HG03064 (cell line): ENCODE measurements around the gene CDNF.
"Not testable (repeated sequence)": the region's sequence is repeated elsewhere in the genome, so short reads cannot be mapped to it uniquely, and the experiment has no call there.

Experiments used
- ATAC-seq: cut with Tn5 transposase; IDR thresholded peaks from one replicate; pipeline ENCODE4 v1.9.1; 2021; ENCODE audit warnings: low read depth; ENCODE audit not compliant: unreplicated experiment

Gene CDNF

DNA sequence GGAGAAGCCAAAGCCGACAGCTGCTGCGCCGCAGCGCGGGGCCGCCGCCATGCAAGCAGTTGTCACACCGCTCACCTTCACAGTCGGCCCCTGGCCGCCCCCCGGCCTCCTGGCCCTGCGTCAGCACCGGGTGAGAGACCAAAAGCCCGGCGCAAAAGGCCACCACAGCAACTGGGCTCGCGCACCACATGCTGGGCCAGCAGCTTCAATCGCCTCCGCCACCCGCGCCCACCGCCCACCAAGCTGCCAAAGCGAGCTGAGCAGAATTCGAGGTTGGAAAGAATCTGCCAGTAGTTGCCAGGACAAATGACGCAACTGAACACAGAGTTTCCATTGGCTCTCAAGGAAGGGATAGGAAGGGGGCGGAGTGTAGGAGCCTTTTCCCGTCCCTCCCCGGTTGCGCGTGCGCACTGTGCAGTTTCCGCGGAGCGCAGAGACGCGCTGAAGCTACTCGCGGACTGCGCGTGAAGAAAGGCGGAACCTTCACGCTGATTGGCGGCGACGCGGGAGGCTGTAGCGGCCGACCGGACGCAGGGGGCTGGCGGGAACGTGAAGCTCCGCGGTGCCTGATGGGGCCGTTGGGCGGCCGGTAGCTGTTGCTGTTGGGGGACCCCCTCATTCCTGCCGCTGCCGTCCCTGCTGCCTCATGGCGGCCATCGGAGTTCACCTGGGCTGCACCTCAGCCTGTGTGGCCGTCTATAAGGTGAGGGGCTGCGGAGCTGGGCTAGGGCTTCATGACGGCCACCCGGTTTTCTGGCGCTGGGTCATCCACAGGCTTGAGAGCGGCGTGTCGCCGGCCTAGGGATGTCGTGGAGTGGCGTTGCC lies at the start of gene CDNF, which contains the start of the genes HSPA14 and MSANTD7:
TSS of gene CDNF (minus strand) at position 281 of the 825 bp plus-strand sequence. CDS start at position 190, 91 bp downstream.
TSS of gene HSPA14 (plus strand) at position 550 of the 825 bp plus-strand sequence. CDS start at position 647, 97 bp downstream.
TSS of gene MSANTD7 (plus strand) at position 550 of the 825 bp plus-strand sequence. CDS start 3,979 bp downstream, outside the sequence.
- peak; percentile 93 for ATAC-seq

DNA sequence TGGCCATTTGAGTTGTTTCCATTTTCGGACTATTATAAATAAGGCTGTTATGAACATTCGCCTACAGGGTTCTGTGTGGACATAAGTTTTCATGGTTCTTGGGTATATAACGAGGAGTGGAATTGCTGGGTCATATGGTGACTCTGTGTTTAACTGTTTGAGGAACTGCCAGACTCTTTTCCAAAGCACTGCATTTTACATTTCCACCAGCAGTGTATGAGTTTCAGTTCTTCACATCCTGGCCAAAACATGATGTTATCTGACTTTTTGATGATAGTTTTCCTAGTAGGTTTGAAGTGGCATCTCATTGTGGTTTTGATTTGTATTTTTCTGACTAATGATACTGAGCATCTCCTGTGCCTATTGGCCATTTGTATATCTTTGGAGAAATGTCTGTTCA lies 46.2 kb upstream of the CDNF start:
- no peak for ATAC-seq

DNA sequence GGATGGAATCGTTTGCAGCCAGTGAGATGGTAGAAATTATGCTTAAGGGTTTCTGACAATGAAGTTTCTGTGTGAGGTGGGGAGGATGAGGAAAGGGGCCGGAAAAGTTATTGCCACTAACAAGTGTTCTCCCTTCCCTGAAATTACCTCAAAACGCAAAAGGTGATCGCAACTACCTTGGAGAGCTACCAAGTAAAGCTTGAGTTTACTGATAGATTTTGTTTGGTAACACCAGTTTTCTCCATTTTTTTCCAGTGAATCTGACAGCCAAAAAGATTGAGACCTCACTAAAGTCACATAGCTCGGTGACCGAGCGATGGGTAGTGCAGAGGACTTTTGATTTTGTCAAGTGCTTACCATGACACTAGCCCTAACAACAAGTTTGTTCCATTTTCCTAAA lies 42.4 kb upstream of the CDNF start:
- ATAC-seq, result no peak

DNA sequence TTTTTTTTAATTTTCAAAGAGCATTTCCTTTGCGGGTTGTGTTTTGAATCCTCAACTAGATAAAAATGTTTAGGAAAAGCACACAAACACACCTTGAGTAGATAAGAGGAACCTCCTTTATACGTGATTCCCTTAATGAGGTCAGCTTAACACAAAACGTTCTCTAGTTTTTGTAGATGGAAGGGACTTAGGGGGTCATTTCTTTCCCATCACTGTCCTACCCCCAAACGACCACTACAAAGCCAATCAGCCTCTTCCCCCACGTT lies 42.0 kb upstream of the CDNF start:
- no peak for ATAC-seq

DNA sequence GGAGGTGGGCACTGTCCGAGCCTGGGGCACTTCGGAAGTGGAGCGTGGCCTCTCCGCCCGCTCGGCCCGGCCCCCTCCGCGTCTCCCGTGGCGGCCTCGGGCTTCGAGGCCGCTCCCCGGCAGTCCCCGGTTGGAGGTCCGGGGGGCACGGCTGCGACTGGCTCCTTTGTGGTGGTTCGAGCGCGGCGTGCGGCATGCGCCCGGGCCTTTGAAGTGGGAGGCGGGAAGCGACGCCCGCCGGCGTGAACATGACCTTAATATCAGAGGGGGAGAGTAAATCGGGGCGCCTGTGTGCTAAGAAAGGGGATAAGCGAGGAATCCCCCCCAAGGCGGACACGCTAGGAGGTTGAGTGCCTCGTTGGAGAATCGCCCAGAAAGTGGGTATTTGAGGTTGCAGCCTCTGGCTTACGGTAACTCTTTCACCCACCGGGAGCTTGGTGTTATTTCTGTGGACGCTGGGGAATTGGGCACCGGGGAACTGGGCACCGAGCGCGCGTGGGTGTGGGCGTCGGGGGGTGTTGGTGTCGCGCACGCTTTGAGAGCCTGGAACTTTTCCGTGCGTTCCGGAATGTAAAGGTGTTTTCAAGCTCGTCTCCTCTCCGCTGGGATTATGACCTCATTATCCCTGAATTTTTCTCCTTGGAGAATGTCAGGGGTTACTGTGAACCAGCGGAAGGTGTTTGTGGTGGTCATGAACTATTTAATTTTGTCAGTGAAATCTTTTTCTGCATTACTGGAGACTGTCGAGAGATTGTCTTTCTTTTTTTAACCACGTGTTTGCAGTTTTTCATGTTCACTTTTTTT lies 41.5 kb upstream of the CDNF start:
- ATAC-seq, result no peak

DNA sequence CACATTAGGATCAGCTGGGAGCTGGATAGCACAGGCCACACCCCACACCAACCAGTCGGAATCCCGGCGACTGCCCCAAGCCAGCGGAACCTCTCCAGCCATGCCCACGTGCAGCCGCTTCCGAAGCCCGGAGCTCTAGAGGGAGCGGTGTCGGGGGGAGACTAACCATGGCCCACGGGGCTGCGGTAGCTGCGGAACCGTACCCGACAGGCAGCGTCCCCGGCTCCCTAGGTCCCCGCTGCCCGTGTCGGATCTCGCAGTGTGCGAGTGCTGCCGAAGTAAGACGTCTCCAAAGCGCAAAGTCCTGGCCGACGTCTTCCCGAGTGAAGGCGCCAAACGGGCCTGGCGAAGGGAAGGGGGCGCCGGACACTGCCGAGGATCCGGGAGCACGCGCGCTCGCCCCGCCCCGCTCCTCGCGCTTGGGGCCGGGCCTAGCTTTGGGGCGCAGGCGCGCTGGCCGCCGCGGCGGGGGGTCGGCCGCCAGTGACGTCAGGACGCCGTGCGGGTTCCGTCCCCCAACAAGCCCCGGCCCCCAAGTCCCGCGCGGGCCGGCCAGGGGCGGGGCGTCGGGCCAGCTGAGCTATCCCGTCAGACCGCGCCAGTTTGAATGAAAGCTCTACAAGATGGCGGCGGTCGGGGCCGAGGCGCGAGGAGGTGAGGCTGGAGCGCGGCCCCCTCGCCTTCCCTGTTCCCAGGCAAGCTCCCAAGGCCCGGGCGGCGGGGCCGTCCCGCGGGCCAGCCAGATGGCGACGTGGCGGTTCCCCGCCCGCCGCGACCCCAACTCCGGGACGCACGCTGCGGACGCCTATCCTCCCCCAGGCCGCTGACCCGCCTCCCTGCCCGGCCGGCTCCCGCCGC lies 40.7 kb upstream of the CDNF start, which contains the start of gene SUV39H2:
TSS of gene SUV39H2 (plus strand) at position 601 of the 858 bp plus-strand sequence. CDS start at position 624, 23 bp downstream.
- peak; percentile 89 for ATAC-seq

DNA sequence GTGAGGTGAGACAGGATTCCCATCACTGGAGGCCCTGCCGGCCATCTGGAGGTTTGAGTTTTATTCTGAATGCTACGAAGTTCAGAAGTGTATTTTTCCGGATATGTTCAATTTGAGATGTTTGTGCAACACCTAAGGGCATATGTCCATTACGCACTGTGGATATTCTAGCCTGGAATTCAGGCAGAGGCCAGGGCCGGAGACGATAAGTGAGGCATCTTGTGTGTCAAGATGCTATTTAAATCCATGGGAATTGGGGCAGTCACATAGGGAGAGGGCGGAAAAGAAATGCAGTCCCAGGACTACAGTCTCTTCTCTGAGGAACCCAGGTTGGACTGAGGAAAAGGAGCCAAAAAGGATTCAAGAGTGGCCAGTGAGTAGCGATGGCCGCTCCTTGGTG lies 38.9 kb upstream of the CDNF start:
- no peak for ATAC-seq

DNA sequence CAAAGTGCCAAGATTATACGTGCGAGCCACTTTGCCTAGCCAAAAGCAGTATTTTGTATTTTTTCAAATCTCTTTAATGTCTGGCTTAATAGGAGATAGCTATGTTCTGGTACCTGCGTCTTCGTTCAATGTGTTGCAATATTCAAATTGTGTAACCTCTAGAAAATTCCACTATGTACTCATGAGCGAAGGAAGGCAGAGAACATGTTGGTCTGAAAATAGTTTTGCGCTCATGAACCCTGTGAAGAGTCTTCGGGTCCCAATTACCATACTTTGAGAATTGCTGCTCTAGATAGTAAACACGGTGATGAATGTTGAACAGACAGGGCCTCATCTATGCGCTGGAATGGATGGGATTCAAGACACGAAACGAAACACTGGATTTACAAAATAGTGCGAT lies 38.1 kb upstream of the CDNF start:
- ATAC-seq, result no peak

DNA sequence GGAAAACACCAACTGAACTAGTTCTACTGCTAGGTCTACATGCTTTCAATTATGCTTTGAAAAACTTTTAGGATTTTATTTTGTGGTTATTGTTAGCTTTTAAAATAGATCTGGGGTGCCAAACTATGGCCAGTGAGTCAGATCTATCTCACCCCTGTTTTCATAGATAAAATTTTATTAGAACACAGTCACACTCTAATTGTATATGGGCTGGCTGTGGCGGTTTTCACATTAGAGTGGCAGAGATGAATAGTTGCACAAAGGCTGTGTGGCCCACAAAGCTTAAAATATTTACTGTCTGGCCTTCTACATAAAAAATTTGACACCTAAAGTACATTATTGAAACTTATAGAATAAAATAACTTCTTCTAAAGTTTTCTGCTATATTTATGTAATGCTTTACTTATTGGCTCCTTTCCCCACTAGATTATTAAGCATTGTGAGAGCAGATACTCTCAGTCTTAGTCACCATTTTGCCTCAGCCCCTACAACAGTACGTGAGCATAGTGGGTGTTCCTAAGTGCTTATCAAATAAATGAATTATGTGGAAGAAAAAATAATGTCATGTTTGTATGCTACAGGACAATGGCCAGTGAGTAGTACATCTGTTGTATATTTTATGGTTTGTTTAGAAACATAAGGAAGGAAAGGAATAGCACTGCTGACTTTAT lies 35.4 kb upstream of the CDNF start:
- no peak for ATAC-seq

DNA sequence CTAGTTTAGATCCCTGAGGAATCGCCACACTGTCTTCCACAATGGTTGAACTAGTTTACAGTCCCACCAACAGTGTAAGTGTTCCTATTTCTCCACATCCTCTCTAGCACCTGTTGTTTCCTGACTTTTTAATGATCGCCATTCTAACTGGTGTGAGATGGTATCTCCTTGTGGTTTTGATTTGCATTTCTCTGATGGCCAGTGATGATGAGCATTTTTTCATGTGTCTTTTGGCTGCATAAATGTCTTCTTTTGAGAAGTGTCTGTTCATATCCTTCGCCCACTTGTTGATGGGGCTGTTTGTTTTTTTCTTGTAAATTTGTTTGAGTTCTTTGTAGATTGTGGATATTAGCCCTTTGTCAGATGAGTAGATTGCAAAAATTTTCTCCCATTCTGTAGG lies 27.0 kb upstream of the CDNF start:
- ATAC-seq, result not testable (repeated sequence)

DNA sequence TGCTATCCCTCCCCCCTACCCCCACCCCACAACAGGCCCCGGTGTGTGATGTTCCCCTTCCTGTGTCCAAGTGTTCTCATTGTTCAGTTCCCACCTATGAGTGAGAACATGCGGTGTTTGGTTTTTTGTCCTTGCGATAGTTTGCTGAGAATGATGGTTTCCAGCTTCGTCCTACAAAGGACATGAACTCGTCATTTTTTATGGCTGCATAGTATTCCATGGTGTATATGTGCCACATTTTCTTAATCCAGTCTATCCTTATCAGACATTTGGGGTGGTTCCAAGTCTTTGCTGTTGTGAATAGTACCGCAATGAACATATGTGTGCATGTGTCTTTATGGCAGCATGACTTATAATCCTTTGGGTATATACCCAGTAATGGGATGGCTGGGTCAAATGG lies 26.6 kb upstream of the CDNF start:
- not testable (repeated sequence) for ATAC-seq

DNA sequence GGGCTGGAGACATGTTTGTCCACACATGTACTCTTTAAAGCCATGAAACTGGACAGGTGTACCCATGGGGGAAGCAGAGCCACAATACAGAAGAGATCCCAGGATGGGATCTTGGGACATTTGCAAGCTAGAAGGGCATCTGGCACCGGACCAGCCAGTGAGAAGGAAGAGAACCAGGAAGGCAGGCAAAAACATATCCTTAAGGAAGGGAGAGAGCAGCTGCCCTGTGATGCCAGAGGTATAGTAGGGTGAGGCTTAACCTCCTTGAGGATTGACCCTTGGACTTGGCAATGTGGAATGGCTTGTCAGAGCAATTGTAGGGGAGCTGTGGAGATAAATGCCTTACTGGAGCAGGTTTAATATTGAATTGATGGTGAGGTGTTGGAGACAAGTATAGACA lies 23.0 kb upstream of the CDNF start:
- ATAC-seq, result no peak

DNA sequence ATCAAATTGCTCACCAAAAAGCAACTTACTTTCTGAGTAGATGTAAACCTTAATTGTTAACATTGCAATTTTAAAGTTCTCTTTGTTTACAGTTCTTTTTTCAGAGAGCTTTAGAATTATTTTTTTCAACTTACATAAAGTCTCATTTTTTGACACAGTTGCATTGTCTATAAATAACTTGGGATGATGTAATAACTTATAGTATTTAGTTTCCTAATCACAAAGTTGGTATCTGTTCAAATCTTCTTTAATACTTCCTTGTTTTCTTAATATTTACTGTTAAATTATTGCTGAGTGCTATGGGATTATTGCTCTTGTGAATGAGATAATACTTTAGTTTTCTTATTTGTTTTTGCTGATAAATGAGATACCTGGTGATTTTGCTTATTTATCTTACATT lies 21.9 kb upstream of the CDNF start:
- ATAC-seq, result no peak

DNA sequence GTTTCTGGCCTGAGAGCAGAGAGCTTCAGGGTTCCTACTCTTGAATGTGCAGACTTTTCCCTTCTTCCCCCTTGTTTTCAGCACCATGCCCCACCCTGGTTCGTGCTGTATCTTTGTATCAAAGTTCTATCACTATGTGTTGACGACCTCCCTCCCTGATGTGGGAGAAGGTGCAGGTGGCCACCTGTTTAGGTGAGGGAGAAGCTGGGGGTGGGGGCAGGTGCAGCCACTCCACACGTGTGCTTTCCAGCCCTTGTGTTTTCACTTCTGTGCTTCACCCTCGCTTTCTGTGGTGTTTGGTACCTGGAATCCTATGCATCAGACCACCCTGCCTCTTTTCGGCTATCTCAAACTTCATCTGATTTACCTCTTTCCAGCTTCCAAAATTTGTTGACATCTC lies 21.2 kb upstream of the CDNF start:
- ATAC-seq, result no peak

DNA sequence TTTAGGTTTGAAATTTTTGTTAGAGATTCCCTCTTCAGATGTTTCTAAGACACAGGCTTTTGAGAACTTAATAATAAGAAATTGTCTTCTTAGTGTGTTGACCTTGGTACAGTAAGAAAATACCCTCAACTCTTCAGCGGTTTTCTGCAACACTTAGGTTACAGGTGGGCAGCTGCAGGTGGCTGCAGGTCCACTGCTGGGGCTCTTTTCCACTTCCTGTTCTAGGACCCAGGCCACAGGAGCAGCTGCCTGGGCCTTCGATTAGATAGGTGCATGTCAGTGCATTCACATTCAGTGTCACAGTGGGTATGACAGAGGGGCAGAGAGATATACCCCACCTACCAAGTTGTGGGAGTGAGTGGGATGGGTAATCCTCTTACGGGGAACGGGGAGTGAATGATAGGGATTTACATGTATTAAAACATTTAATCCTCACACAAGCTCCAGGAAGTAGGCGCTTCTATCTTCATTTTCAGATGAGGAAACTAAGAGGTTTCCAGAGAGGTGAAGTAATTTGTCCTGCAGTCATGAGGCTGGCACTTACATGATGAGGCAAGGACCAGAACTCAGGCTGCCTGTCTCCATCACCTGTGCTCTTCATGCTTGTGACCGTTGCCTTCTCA lies 20.6 kb upstream of the CDNF start:
- no peak for ATAC-seq

DNA sequence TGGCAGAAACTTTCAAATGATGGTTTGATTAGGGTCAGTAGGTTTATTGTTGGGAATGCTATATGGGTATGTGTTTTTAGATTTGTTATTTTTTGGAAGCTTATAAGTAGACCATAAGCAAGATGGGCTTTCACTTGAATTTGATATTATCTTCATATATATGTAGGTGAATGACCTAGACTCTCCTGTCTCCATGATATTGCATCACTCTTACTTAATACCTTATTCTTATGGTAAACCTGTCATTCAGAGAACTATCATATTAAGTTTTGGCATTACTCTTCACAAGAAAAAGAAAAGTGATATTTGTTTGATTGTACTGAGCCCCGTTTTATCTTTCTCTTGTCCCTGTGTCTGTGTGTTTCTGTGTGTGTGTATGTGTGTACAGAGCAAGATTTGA lies 17.6 kb upstream of the CDNF start:
- ATAC-seq, result no peak

DNA sequence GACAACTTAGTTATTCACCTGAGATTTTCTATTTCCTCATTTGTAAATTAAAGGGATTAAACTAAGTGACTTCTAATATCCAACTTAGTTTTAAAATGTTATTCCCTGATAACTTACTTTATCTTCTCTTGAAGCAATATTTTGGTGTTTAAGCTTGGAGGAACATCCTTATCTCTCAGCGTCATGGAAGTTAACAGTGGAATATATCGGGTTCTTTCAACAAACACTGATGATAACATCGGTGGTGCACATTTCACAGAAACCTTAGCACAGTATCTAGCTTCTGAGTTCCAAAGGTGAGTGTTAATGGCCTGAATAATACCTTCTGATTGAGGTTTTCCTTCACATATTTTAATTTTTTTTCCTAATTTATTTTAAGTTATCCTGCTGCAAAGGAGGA lies 14.4 kb upstream of the CDNF start:
- ATAC-seq, result no peak

DNA sequence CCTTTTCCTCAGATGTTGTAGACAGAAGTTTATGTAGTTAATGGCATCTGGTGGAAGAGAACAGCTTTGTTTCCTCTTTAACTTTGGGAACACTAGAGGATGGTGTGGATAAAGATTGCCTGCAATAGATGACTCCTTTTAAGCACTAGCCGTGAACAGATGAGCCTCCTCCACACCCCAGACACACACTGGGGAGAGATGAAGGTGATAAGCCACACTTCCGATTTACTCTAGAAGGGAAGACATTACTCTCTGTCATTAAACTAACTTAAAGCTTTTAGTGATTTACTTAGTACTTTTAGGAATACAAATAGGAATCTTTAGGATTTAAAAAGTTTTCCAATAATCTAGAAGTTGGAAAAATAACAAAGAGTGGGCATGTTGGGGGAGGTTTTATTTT lies 7.1 kb upstream of the CDNF start:
- no peak for ATAC-seq

DNA sequence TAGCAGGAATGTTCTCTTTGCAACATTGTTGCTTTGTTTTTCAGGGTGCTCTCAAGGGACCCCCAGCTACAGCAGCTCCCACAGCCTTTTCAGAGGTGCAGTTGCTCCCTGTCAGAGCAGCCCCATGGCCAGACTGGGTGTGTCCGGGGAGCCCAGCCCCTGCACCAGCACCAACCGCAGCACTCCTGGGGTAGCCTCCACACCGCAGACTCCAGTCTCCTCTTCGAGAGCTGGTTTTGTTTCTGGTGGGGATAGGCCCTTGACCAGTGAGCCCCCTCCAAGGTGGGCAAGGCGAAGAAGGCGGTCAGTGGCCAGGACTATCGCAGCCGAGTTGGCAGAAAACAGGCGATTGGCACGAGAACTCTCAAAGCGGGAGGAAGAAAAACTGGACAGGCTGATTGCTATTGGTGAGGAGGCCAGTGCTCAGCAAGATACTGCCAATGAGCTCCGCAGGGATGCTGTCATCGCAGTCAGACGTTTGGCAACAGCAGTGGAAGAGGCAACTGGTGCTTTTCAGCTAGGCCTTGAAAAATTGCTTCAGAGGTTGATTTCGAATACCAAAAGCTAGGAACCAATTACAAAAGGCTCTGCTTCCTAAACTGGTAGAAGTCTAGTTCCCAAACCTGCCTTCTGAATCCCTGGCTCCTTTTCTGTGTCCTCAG lies 5.6 kb upstream of the CDNF start:
- ATAC-seq, result no peak
